GM12878 (cell line): ENCODE measurements around the gene CARD19. TPM values are rescaled to one million over a fixed set of nuclear protein-coding genes. Genes with fewer than 3 reads are reported as not detected.

Experiments
- ATAC-seq: fragments of 200-7000 bp; cut with Tn5 transposase; 3 replicates; pipeline ENCODE4 v1.9.1; 2020; ENCODE audit warnings: mild to moderate bottlenecking, moderate library complexity
- BruUV-seq: library from RNA; stranded (reverse); fragments of 400-500 nt; replicated peaks from 2 replicates; lab custom pipeline; 2021; lab: Mats Ljungman, UMichigan
- CTCF ChIA-PET: fragments of 300-600 bp; sonication (Branson Sonifier 250); formaldehyde crosslinking; extraction: SDS; loops from one replicate; lab custom pipeline; 2021; ENCODE audit warnings: inconsistent platforms; lab: Yijun Ruan, JAX
- POLR2A ChIA-PET: fragments of 350-600 bp; formaldehyde crosslinking; extraction: SDS; loops from one replicate; lab custom pipeline; 2021; ENCODE audit warnings: inconsistent platforms; lab: Charles Lee
- RAD21 ChIA-PET: fragments of 300-600 bp; sonication (Branson Sonifier 250); formaldehyde crosslinking; loops from one replicate; lab custom pipeline; 2023; ENCODE audit warnings: antibody characterized with exemption; ENCODE audit not compliant: unreplicated experiment; lab: Charles Lee
- SMC1A ChIA-PET: fragments of 300-600 bp; sonication (Branson Sonifier 250); formaldehyde crosslinking; loops from one replicate; lab custom pipeline; 2023; ENCODE audit not compliant: unreplicated experiment, uncharacterized antibody; lab: Charles Lee
- DNase-seq: peaks from one replicate; pipeline ENCODE4 v3.0.0-alpha.2; 2011; ENCODE audit warnings: low read depth, low spot score
- FAIRE-seq: peaks from 3 replicates; lab custom pipeline; 2011; peaks lifted over from hg19 to GRCh38; lab: Jason Lieb, UNC
- H2AFZ ChIP-seq: 2 replicates; pipeline ENCODE4 v1.6.0; 2011; ENCODE audit warnings: low read depth, low read length, control low read depth; ENCODE audit not compliant: control insufficient read depth
- H3K27ac ChIP-seq: 2 replicates; pipeline ENCODE4 v1.5.1; 2011; ENCODE audit warnings: control low read depth; ENCODE audit not compliant: control insufficient read depth, insufficient read depth
- H3K27me3 ChIP-seq, 2 experiments: replicated peaks in 1 of 2; 2 replicates each; pipeline versions ENCODE4 v1.6.0 to v1.6.1; 2011; ENCODE audit warnings: low read length in 1 of 2; ENCODE audit not compliant: control insufficient read depth in 2 of 2, insufficient read depth in 2 of 2
- H3K36me3 ChIP-seq, 2 experiments: 2 replicates each; pipeline ENCODE4 v1.5.1; 2011; ENCODE audit warnings: low read length in 1 of 2; ENCODE audit not compliant: control insufficient read depth in 2 of 2, insufficient read depth in 2 of 2
- H3K4me1 ChIP-seq: 2 replicates; pipeline ENCODE4 v1.6.1; 2011; ENCODE audit warnings: mild to moderate bottlenecking, low read length, moderate library complexity, mixed read lengths; ENCODE audit not compliant: control insufficient read depth, insufficient read depth
- H3K4me2 ChIP-seq: 2 replicates; pipeline ENCODE4 v1.6.0; 2011; ENCODE audit warnings: control low read depth; ENCODE audit not compliant: control insufficient read depth, insufficient read depth
- H3K4me3 ChIP-seq: fragments of 200-600 bp; sonication (generic); 2 replicates; pipeline ENCODE4 v1.5.1; 2016
- H3K79me2 ChIP-seq: 2 replicates; pipeline ENCODE4 v1.6.0; 2011; ENCODE audit warnings: low read length; ENCODE audit not compliant: control insufficient read depth, insufficient read depth
- H3K9ac ChIP-seq: 2 replicates; pipeline ENCODE4 v1.8.0; 2011; ENCODE audit warnings: low read length, control low read depth, mixed read lengths; ENCODE audit not compliant: control insufficient read depth, insufficient read depth
- H3K9me3 ChIP-seq: replicated peaks from 3 replicates; pipeline ENCODE4 v1.5.1; 2011; ENCODE audit warnings: mild to moderate bottlenecking, low read length; ENCODE audit not compliant: control insufficient read depth, insufficient read depth
- H4K20me1 ChIP-seq: 2 replicates; pipeline ENCODE4 v1.6.0; 2011; ENCODE audit not compliant: control insufficient read depth, insufficient read depth
- BCL11A ChIP-seq: IDR thresholded peaks from 2 replicates; pipeline ENCODE4 v1.6.1; 2011; ENCODE audit warnings: low read depth, low read length
- HDAC2 ChIP-seq: fragments of 200-600 bp; sonication (generic); IDR thresholded peaks from 2 replicates; pipeline ENCODE4 v1.6.1; 2017
- IKZF1 ChIP-seq: fragments of 450-650 bp; conservative IDR thresholded peaks from 2 replicates; pipeline ENCODE4 v1.6.1; 2017; ENCODE audit warnings: antibody characterized with exemption, mild to moderate bottlenecking
- IKZF2 ChIP-seq, 2 experiments: fragments of 450-650 bp; IDR thresholded peaks; 2 replicates each; pipeline ENCODE4 v1.6.1; 2017; ENCODE audit warnings: mild to moderate bottlenecking in 2 of 2, moderate library complexity in 2 of 2
- MTA3 ChIP-seq: IDR thresholded peaks from 2 replicates; pipeline ENCODE4 v1.6.1; 2012; ENCODE audit warnings: low read length, inconsistent platforms, borderline replicate concordance
- NRF1 ChIP-seq: conservative IDR thresholded peaks from 2 replicates; pipeline ENCODE4 v1.6.1; 2011; ENCODE audit warnings: mild to moderate bottlenecking, low read depth, low read length, improper control_type of control experiment
- SMC3 ChIP-seq: IDR thresholded peaks from 2 replicates; pipeline ENCODE4 v1.6.1; 2011; ENCODE audit warnings: low read length, improper control_type of control experiment, borderline replicate concordance
- SREBF1 ChIP-seq: IDR thresholded peaks from 2 replicates; pipeline ENCODE4 v1.6.1; 2012; ENCODE audit warnings: mild to moderate bottlenecking, low read length
- SRF ChIP-seq, 2 experiments: IDR thresholded peaks; 2 replicates each; pipeline ENCODE4 v1.6.1; 2011; ENCODE audit warnings: low read depth in 2 of 2, low read length in 2 of 2, mild to moderate bottlenecking in 1 of 2, moderate library complexity in 1 of 2
- SUZ12 ChIP-seq: fragments of 200-600 bp; sonication (generic); IDR thresholded peaks from one replicate; pipeline ENCODE4 v1.6.1; 2018; ENCODE audit warnings: antibody characterized with exemption, mild to moderate bottlenecking; ENCODE audit not compliant: unreplicated experiment
- TCF7 ChIP-seq: IDR thresholded peaks from 2 replicates; pipeline ENCODE4 v1.6.1; 2014; ENCODE audit warnings: antibody characterized with exemption, borderline replicate concordance
- WGBS: methylation state at CpG from one replicate; pipeline ENCODE4 v1.1.6; 2016; ENCODE audit warnings: low lambda C conversion rate; ENCODE audit not compliant: insufficient replicate concordance, insufficient coverage; ENCODE audit errors: missing lambda C conversion rate; 5-methylcytosine and 5-hydroxymethylcytosine counted together
- in situ Hi-C: fragments of 300-500 bp; cut with MboI; formaldehyde crosslinking; loops from 9 replicates; pipeline ENCODE4 v1.14.3; 2018; ENCODE audit warnings: mixed read lengths
- intact Hi-C: fragments of 100-400 bp; cut with micrococcal nuclease; formaldehyde crosslinking; loops from one replicate; pipeline ENCODE4 v1.14.2; 2022; ENCODE audit not compliant: unreplicated experiment
- polyA plus RNA-seq, 11 experiments: library from polyadenylated mRNA; depleted of rRNA in 4 of 11; unstranded in 6 of 11; stranded (reverse) in 5 of 11; fragments of >200 nt; fragmentation: Nextera tagmentation in 4 of 11; fragmentation: Illumina TruSeq in 1 of 11; extraction: Ambion mirVana in 4 of 11; extraction: Trizol in 1 of 11; gene quantifications; 1 replicate in 1 of 11; 2 replicates in 10 of 11; pipeline versions ENCODE4 v1.2.1 to v1.2.3, GENCODE V29; 2011 to 2016; ENCODE audit warnings: inconsistent platforms in 2 of 11, missing spikeins in 2 of 11, low read depth in 1 of 11
- total RNA-seq, 4 experiments: library from RNA; depleted of rRNA in 3 of 4; stranded (reverse); fragments of >200 nt in 3 of 4; fragmentation: Illumina TruSeq in 1 of 4; extraction: Trizol in 1 of 4; gene quantifications; 2 replicates each; pipeline versions ENCODE4 v1.2.1 to v1.2.3, GENCODE V29; 2013 to 2021
- TF ChIP-seq, protein P1 (sequence below): fragments of 450-650 bp; IDR thresholded peaks from 2 replicates; pipeline ENCODE4 v1.6.1; 2017; ENCODE audit warnings: low read depth, mild to moderate bottlenecking, moderate library complexity
- TF ChIP-seq, protein P2 (sequence below): fragments of 450-650 bp; IDR thresholded peaks from 2 replicates; pipeline ENCODE4 v1.6.1; 2016; ENCODE audit warnings: mild to moderate bottlenecking
- TF ChIP-seq, protein P3 (sequence below): IDR thresholded peaks from 2 replicates; pipeline ENCODE4 v1.6.1; 2012; ENCODE audit warnings: low read depth, low read length, improper control_type of control experiment
- TF ChIP-seq, protein P4 (sequence below): fragments of 450-650 bp; formaldehyde crosslinking; IDR thresholded peaks from 2 replicates; pipeline ENCODE4 v1.5.0; 2022; ENCODE audit warnings: mild to moderate bottlenecking, missing genetic modification characterization

Gene CARD19
- total and polyA plus RNA-seq, 10 of the 15 experiments (the other 5 are each of a cell fraction or from before 2014, with no cell fraction given): 0.61 to 41.6 (median 19.9) TPM

DNA sequence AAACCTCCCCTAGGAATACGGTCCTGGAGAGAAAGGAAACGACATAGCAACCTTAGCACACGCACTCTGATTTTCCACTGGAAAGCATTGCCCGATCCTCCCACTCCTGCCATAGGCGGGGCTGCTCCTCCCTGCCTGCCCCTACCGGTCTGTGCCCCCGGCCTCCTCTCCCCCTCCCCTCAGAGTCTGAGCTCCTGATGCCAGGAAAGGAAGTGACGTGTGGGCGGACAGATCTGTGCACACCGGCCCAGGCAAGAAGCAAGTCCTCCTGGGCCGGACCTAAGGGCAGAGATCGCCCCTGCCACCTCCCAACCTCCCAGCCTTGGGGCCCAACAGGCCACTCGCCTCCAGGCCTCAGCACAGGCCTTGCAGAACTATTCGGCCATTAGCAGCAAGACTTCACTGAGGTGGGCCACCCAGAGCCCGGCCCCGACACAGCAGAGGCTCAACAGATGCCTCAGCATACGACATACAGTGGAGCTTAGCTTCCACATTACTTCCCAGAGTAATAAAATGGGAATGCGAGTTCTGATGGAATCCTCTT is 30.9 kb downstream of the CARD19 start:
- in situ Hi-C loops: no loop called here
- Histone ChIP-seq H4K20me1 (no peaks in the 10 kb centered on the region), H3K27ac (no peak overlapping the region), H3K4me1 (peaks cover 14% of the 10 kb centered on the region), H3K9ac (no peak overlapping the region), H3K4me2 (no peak overlapping the region), H3K9me3 (no peaks in the 10 kb centered on the region), H3K79me2 (peaks cover under 1% of the 10 kb centered on the region), H3K36me3 (peaks cover 0 to 4% of the 10 kb centered on the region in 2 experiments; a peak in 2 of 4 replicates), H3K4me3 (no peak overlapping the region), H2AFZ (no peak overlapping the region), H3K27me3 (no peaks in the 10 kb centered on the region)
- ATAC-seq (no peak), FAIRE-seq (no peak), DNase-seq (no peak)
- BruUV-seq: no TSS peak
- CTCF ChIA-PET: interaction anchor here (1.2 kb wide), 1 partner anchor 18 kb away, joined by 6 read pairs; no protein-coding TSS in a partner anchor
- POLR2A ChIA-PET: interaction anchor here (0.5 kb wide), 1 partner anchor 80 kb away, joined by 5 read pairs; no protein-coding TSS in a partner anchor
- 64% methylated on average over 17 of the region's 18 CpGs for WGBS
- SMC1A ChIA-PET: interaction anchor here (1.5 kb wide), 1 partner anchor 18 kb away, joined by 4 read pairs; no protein-coding TSS in a partner anchor
- intact Hi-C loops: no loop called here
- RAD21 ChIA-PET: interaction anchor here (5.4 kb wide), 1 partner anchor 18 kb away, joined by 21 read pairs; no protein-coding TSS in a partner anchor
- TF ChIP-seq SREBF1 (no peak), IKZF1 (no peak), MTA3 (no peak), SRF (IDR thresholded peaks at IDR 0.05; ENCODE audit: low read depth in 2 of 2, low read length in 2 of 2) (no peak), TCF7 (no peak), SUZ12 (no peak), BCL11A (no peak), SMC3 (no peak), NRF1 (no peak), IKZF2 (IDR thresholded peaks at IDR 0.05) (no peak), HDAC2 (no peak)
- TF ChIP-seq, protein P1, sequence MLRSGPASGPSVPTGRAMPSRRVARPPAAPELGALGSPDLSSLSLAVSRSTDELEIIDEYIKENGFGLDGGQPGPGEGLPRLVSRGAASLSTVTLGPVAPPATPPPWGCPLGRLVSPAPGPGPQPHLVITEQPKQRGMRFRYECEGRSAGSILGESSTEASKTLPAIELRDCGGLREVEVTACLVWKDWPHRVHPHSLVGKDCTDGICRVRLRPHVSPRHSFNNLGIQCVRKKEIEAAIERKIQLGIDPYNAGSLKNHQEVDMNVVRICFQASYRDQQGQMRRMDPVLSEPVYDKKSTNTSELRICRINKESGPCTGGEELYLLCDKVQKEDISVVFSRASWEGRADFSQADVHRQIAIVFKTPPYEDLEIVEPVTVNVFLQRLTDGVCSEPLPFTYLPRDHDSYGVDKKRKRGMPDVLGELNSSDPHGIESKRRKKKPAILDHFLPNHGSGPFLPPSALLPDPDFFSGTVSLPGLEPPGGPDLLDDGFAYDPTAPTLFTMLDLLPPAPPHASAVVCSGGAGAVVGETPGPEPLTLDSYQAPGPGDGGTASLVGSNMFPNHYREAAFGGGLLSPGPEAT: no peak
- TF ChIP-seq, protein P2, sequence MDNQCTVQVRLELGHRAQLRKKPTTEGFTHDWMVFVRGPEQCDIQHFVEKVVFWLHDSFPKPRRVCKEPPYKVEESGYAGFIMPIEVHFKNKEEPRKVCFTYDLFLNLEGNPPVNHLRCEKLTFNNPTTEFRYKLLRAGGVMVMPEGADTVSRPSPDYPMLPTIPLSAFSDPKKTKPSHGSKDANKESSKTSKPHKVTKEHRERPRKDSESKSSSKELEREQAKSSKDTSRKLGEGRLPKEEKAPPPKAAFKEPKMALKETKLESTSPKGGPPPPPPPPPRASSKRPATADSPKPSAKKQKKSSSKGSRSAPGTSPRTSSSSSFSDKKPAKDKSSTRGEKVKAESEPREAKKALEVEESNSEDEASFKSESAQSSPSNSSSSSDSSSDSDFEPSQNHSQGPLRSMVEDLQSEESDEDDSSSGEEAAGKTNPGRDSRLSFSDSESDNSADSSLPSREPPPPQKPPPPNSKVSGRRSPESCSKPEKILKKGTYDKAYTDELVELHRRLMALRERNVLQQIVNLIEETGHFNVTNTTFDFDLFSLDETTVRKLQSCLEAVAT: no peak
- TF ChIP-seq, protein P3, sequence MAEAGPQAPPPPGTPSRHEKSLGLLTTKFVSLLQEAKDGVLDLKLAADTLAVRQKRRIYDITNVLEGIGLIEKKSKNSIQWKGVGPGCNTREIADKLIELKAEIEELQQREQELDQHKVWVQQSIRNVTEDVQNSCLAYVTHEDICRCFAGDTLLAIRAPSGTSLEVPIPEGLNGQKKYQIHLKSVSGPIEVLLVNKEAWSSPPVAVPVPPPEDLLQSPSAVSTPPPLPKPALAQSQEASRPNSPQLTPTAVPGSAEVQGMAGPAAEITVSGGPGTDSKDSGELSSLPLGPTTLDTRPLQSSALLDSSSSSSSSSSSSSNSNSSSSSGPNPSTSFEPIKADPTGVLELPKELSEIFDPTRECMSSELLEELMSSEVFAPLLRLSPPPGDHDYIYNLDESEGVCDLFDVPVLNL: no peak
- TF ChIP-seq, protein P4, sequence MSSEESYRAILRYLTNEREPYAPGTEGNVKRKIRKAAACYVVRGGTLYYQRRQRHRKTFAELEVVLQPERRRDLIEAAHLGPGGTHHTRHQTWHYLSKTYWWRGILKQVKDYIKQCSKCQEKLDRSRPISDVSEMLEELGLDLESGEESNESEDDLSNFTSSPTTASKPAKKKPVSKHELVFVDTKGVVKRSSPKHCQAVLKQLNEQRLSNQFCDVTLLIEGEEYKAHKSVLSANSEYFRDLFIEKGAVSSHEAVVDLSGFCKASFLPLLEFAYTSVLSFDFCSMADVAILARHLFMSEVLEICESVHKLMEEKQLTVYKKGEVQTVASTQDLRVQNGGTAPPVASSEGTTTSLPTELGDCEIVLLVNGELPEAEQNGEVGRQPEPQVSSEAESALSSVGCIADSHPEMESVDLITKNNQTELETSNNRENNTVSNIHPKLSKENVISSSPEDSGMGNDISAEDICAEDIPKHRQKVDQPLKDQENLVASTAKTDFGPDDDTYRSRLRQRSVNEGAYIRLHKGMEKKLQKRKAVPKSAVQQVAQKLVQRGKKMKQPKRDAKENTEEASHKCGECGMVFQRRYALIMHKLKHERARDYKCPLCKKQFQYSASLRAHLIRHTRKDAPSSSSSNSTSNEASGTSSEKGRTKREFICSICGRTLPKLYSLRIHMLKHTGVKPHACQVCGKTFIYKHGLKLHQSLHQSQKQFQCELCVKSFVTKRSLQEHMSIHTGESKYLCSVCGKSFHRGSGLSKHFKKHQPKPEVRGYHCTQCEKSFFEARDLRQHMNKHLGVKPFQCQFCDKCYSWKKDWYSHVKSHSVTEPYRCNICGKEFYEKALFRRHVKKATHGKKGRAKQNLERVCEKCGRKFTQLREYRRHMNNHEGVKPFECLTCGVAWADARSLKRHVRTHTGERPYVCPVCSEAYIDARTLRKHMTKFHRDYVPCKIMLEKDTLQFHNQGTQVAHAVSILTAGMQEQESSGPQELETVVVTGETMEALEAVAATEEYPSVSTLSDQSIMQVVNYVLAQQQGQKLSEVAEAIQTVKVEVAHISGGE: no peak
